Testis (tissue), 3 donors: Measurements from ENCODE around the gene CXCR1. TPM values are rescaled to one million over a fixed set of nuclear protein-coding genes. Genes with fewer than 3 reads are reported as not detected.

ENCODE experiments used
- DNase-seq: peaks from one replicate; pipeline ENCODE4 v3.0.0-alpha.2; 2019
- H3K27ac ChIP-seq, 2 donors: fragments of 200-600 bp; sonication (generic); one replicate each; pipeline ENCODE4 v1.5.1; 2019
- H3K27me3 ChIP-seq: fragments of 200-600 bp; sonication (generic); one replicate; pipeline ENCODE4 v1.5.1; 2019
- H3K36me3 ChIP-seq: fragments of 200-600 bp; sonication (generic); one replicate; pipeline ENCODE4 v1.5.1; 2017; ENCODE audit warnings: low read depth; ENCODE audit errors: missing control alignments
- H3K4me1 ChIP-seq: fragments of 200-600 bp; sonication (generic); one replicate; pipeline ENCODE4 v1.5.1; 2019
- H3K4me3 ChIP-seq, 2 donors: fragments of 200-600 bp; sonication (generic); one replicate each; pipeline ENCODE4 v1.5.1; 2017 to 2019
- H3K9me3 ChIP-seq: fragments of 200-600 bp; sonication (generic); one replicate; pipeline ENCODE4 v1.5.1; 2017
- POLR2A ChIP-seq: fragments of 450-650 bp; IDR thresholded peaks from one replicate; pipeline ENCODE4 v1.6.1; 2017; ENCODE audit warnings: antibody characterized with exemption, mild to moderate bottlenecking, moderate library complexity
- WGBS, 2 donors: methylation state at CpG; one replicate each; pipeline ENCODE4 v1.1.5; 2018; 5-methylcytosine and 5-hydroxymethylcytosine counted together
- intact Hi-C: fragments of 100-400 bp; cut with DNase I; formaldehyde crosslinking; loops from one replicate; pipeline ENCODE4 v1.15.1; 2023; ENCODE audit warnings: low total_unique reads
- polyA plus RNA-seq: library from polyadenylated mRNA; stranded (reverse); fragments of 350-450 nt; fragmentation: Illumina TruSeq; extraction: RNeasy Lipid Tissue Mini Kit (QIAGEN cat#74804); gene quantifications from one replicate; pipeline ENCODE4 v1.2.3, GENCODE V29; 2014; ENCODE audit warnings: low read depth, low replicate concordance; ENCODE audit not compliant: insufficient read depth
- total RNA-seq, 2 donors: library from RNA; depleted of rRNA; stranded (reverse); fragments of >200 nt; gene quantifications; one replicate each; pipeline ENCODE4 v1.2.3, GENCODE V29; 2016
- TF ChIP-seq, protein P1 (sequence below), 3 experiments: fragments of 450-650 bp in 2 of 3; fragments of 200-600 bp in 1 of 3; sonication (generic) in 1 of 3; IDR thresholded peaks; one replicate each; pipeline ENCODE4 v1.5.1; 2016 to 2019; ENCODE audit warnings: antibody characterized with exemption in 3 of 3, mild to moderate bottlenecking in 2 of 3, moderate library complexity in 1 of 3

Gene CXCR1
- total and polyA plus RNA-seq, 3 donors from 2014 or later, result 0.16 to 0.61 TPM; not detected in 1

- 76 to 86% methylated on average over 4 of the region's 4 CpGs for WGBS, 2 donors
- no peaks in the 10 kb centered on the region for H3K9me3 ChIP-seq
- no peak overlapping the region for H3K4me3 ChIP-seq
- DNase-seq, result no peak
- no peaks in the 10 kb centered on the region for H3K36me3 ChIP-seq
- H3K27me3 ChIP-seq, result no peaks in the 10 kb centered on the region
- no peaks in the 10 kb centered on the region for H3K4me1 ChIP-seq
- no peak for TF ChIP-seq POLR2A
- TF ChIP-seq, protein P1, sequence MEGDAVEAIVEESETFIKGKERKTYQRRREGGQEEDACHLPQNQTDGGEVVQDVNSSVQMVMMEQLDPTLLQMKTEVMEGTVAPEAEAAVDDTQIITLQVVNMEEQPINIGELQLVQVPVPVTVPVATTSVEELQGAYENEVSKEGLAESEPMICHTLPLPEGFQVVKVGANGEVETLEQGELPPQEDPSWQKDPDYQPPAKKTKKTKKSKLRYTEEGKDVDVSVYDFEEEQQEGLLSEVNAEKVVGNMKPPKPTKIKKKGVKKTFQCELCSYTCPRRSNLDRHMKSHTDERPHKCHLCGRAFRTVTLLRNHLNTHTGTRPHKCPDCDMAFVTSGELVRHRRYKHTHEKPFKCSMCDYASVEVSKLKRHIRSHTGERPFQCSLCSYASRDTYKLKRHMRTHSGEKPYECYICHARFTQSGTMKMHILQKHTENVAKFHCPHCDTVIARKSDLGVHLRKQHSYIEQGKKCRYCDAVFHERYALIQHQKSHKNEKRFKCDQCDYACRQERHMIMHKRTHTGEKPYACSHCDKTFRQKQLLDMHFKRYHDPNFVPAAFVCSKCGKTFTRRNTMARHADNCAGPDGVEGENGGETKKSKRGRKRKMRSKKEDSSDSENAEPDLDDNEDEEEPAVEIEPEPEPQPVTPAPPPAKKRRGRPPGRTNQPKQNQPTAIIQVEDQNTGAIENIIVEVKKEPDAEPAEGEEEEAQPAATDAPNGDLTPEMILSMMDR (IDR thresholded peaks at IDR 0.05), result no peak
- no peak overlapping the region for H3K27ac ChIP-seq
- intact Hi-C loops, result no loop called here
Measured at GRCh38 chr2:218187296-218188015, 20.7 kb upstream of the CXCR1 start.

- Histone ChIP-seq H3K27ac (no peak overlapping the region), H3K9me3 (no peaks in the 10 kb centered on the region), H3K27me3 (no peaks in the 10 kb centered on the region), H3K4me1 (no peaks in the 10 kb centered on the region), H3K4me3 (no peak overlapping the region), H3K36me3 (no peaks in the 10 kb centered on the region)
- 64 to 67% methylated on average over 1 of the region's 1 CpG for WGBS, 2 donors
- intact Hi-C loops, result no loop called here
- TF ChIP-seq, protein P1 (IDR thresholded peaks at IDR 0.05), result no peak
- TF ChIP-seq POLR2A, result no peak
- DNase-seq, result no peak
Measured at GRCh38 chr2:218186876-218187275, 20.1 kb upstream of the CXCR1 start.

- H3K9me3 ChIP-seq, result no peaks in the 10 kb centered on the region
- H3K4me3 ChIP-seq, result no peak overlapping the region
- peak; percentile 76 for DNase-seq
- WGBS, 2 donors, result 50 to 53% methylated on average over 8 of the region's 8 CpGs
- TF ChIP-seq, protein P1 (IDR thresholded peaks at IDR 0.05), result peak; percentile 69 to 84 (median 82)
- no peak for TF ChIP-seq POLR2A
- no peaks in the 10 kb centered on the region for H3K36me3 ChIP-seq
- H3K4me1 ChIP-seq, result no peaks in the 10 kb centered on the region
- intact Hi-C loops, result no loop called here
- H3K27ac ChIP-seq, result no peak overlapping the region
- no peaks in the 10 kb centered on the region for H3K27me3 ChIP-seq
Measured at GRCh38 chr2:218186355-218186766, 19.6 kb upstream of the CXCR1 start.

DNA sequence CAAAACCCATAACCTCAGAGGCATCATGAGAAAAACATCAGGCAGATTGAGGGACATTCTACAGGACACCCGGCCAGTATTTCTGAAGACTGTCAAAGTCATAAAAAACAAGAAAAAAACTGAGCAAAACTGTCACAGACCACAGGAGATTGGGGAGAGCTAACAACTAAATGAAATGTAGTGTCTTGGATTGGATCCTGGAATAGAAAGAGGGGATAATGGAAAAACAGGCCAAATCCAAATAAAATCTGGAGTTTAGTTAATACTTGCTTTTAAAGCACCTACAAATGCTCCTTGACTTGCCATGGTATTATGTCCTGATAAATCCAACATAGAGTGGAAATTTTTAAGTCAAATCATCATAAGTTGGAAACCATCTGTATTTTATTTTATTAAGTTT, 17.6 kb upstream of the CXCR1 start:
- Histone ChIP-seq H3K36me3 (no peaks in the 10 kb centered on the region), H3K4me3 (no peak overlapping the region), H3K27me3 (no peaks in the 10 kb centered on the region), H3K4me1 (no peaks in the 10 kb centered on the region), H3K9me3 (no peaks in the 10 kb centered on the region), H3K27ac (no peak overlapping the region)
- WGBS, 2 donors, result 87 to 96% methylated on average over 1 of the region's 1 CpG
- no peak for DNase-seq
- intact Hi-C loops, result no loop called here
- TF ChIP-seq, protein P1 (IDR thresholded peaks at IDR 0.05), result no peak
- TF ChIP-seq POLR2A, result no peak
